GM12878 (cell line): ENCODE data around the gene DUSP11. TPM values are rescaled to one million over a fixed set of nuclear protein-coding genes. Genes with fewer than 3 reads are reported as not detected.

Source experiments
- ATF3 ChIP-seq: IDR thresholded peaks from 2 replicates; pipeline ENCODE4 v1.6.1; 2011; ENCODE audit warnings: low read depth, mild to moderate bottlenecking, low read length, moderate library complexity, borderline replicate concordance; ENCODE audit errors: extremely low read depth
- ATF7 ChIP-seq: fragments of 450-650 bp; IDR thresholded peaks from 2 replicates; pipeline ENCODE4 v1.6.1; 2016; ENCODE audit warnings: low read depth, mild to moderate bottlenecking
- BHLHE40 ChIP-seq, 2 experiments: fragments of 450-650 bp in 1 of 2; IDR thresholded peaks; 2 replicates each; pipeline ENCODE4 v1.6.1; 2011 to 2017; ENCODE audit warnings: low read depth in 2 of 2, borderline replicate concordance in 1 of 2, improper control_type of control experiment in 1 of 2, low read length in 1 of 2, mild to moderate bottlenecking in 1 of 2
- CBFB ChIP-seq: IDR thresholded peaks from 2 replicates; pipeline ENCODE4 v1.6.1; 2016; ENCODE audit warnings: antibody characterized with exemption, low read depth
- CEBPB ChIP-seq, 2 experiments: fragments of 150-350 bp in 1 of 2; IDR thresholded peaks; 2 replicates each; pipeline ENCODE4 v1.6.1; 2012 to 2014; ENCODE audit warnings: low read depth in 2 of 2, low read length in 2 of 2, borderline replicate concordance in 1 of 2, inconsistent platforms in 1 of 2
- CHD1 ChIP-seq: IDR thresholded peaks from 2 replicates; pipeline ENCODE4 v1.6.1; 2012; ENCODE audit warnings: low read depth, low read length, improper control_type of control experiment
- E2F4 ChIP-seq: IDR thresholded peaks from 2 replicates; pipeline ENCODE4 v1.6.1; 2012; ENCODE audit warnings: low read depth, low read length, improper control_type of control experiment
- ELK1 ChIP-seq: IDR thresholded peaks from 2 replicates; pipeline ENCODE4 v1.6.1; 2012; ENCODE audit warnings: low read depth, low read length, improper control_type of control experiment
- HDAC2 ChIP-seq: fragments of 200-600 bp; sonication (generic); IDR thresholded peaks from 2 replicates; pipeline ENCODE4 v1.6.1; 2017
- IKZF2 ChIP-seq, 2 experiments: fragments of 450-650 bp; IDR thresholded peaks; 2 replicates each; pipeline ENCODE4 v1.6.1; 2017; ENCODE audit warnings: mild to moderate bottlenecking in 2 of 2, moderate library complexity in 2 of 2
- IRF4 ChIP-seq: IDR thresholded peaks from 2 replicates; pipeline ENCODE4 v1.6.1; 2011; ENCODE audit warnings: low read depth, low read length
- JUND ChIP-seq: IDR thresholded peaks from 2 replicates; pipeline ENCODE4 v1.6.1; 2012; ENCODE audit warnings: low read depth, mild to moderate bottlenecking, low read length, improper control_type of control experiment, moderate library complexity
- LARP7 ChIP-seq: fragments of 450-650 bp; IDR thresholded peaks from 2 replicates; pipeline ENCODE4 v1.6.1; 2017; ENCODE audit warnings: mild to moderate bottlenecking
- MAX ChIP-seq: IDR thresholded peaks from 2 replicates; pipeline ENCODE4 v1.6.1; 2012; ENCODE audit warnings: low read depth, low read length, improper control_type of control experiment
- MTA2 ChIP-seq: fragments of 450-650 bp; IDR thresholded peaks from 2 replicates; pipeline ENCODE4 v1.6.1; 2016; ENCODE audit warnings: low read depth, mild to moderate bottlenecking, moderate library complexity
- NBN ChIP-seq: fragments of 450-650 bp; IDR thresholded peaks from 2 replicates; pipeline ENCODE4 v1.6.1; 2016
- RB1 ChIP-seq: fragments of 450-650 bp; formaldehyde crosslinking; IDR thresholded peaks from 2 replicates; pipeline ENCODE4 v1.6.1; 2017; ENCODE audit warnings: mild to moderate bottlenecking, borderline replicate concordance
- RELA ChIP-seq: fragments of 450-650 bp; IDR thresholded peaks from 2 replicates; pipeline ENCODE4 v1.8.0; 2014; ENCODE audit warnings: borderline replicate concordance; ENCODE audit not compliant: partially characterized antibody
- SIN3A ChIP-seq: IDR thresholded peaks from 2 replicates; pipeline ENCODE4 v1.6.1; 2012; ENCODE audit warnings: low read depth, low read length, improper control_type of control experiment
- SMARCA5 ChIP-seq: fragments of 450-650 bp; IDR thresholded peaks from 2 replicates; pipeline ENCODE4 v1.6.1; 2017; ENCODE audit warnings: mild to moderate bottlenecking
- TCF7 ChIP-seq: IDR thresholded peaks from 2 replicates; pipeline ENCODE4 v1.6.1; 2014; ENCODE audit warnings: antibody characterized with exemption, borderline replicate concordance
- YBX1 ChIP-seq: fragments of 450-650 bp; IDR thresholded peaks from 2 replicates; pipeline ENCODE4 v1.6.1; 2016; ENCODE audit warnings: antibody characterized with exemption
- ZBTB11 ChIP-seq: fragments of 450-650 bp; formaldehyde crosslinking; IDR thresholded peaks from 2 replicates; pipeline ENCODE4 v1.5.0; 2022; ENCODE audit warnings: mild to moderate bottlenecking, missing genetic modification characterization
- ZNF207 ChIP-seq: fragments of 450-650 bp; IDR thresholded peaks from 2 replicates; pipeline ENCODE4 v1.6.1; 2014; ENCODE audit warnings: antibody characterized with exemption, mild to moderate bottlenecking, borderline replicate concordance
- ZNF384 ChIP-seq: IDR thresholded peaks from 2 replicates; pipeline ENCODE4 v1.6.1; 2012; ENCODE audit warnings: low read depth, mild to moderate bottlenecking, low read length, improper control_type of control experiment, borderline replicate concordance
- polyA plus RNA-seq, 11 experiments: library from polyadenylated mRNA; depleted of rRNA in 4 of 11; unstranded in 6 of 11; stranded (reverse) in 5 of 11; fragments of >200 nt; fragmentation: Nextera tagmentation in 4 of 11; fragmentation: Illumina TruSeq in 1 of 11; extraction: Ambion mirVana in 4 of 11; extraction: Trizol in 1 of 11; gene quantifications; 1 replicate in 1 of 11; 2 replicates in 10 of 11; pipeline versions ENCODE4 v1.2.1 to v1.2.3, GENCODE V29; 2011 to 2016; ENCODE audit warnings: inconsistent platforms in 2 of 11, missing spikeins in 2 of 11, low read depth in 1 of 11
- total RNA-seq, 4 experiments: library from RNA; depleted of rRNA in 3 of 4; stranded (reverse); fragments of >200 nt in 3 of 4; fragmentation: Illumina TruSeq in 1 of 4; extraction: Trizol in 1 of 4; gene quantifications; 2 replicates each; pipeline versions ENCODE4 v1.2.1 to v1.2.3, GENCODE V29; 2013 to 2021

The DUSP11 gene
- total and polyA plus RNA-seq, 10 of the 15 experiments (the other 5 are each of a cell fraction or from before 2014, with no cell fraction given), result 26.4 to 78.4 (median 47.9) TPM

- peak; percentile 72 for TF ChIP-seq ATF7
- no peak for TF ChIP-seq TCF7
- TF ChIP-seq E2F4, result peak; percentile 88
- peak; percentile 96 for TF ChIP-seq SIN3A
- peak; percentile 15 to 49; a peak in 1 of 4 replicates for TF ChIP-seq BHLHE40 (IDR thresholded peaks at IDR 0.05; ENCODE audit: borderline replicate concordance in 1 of 2, low read depth in 2 of 2, low read length in 1 of 2)
- TF ChIP-seq ZBTB11 (CRISPR knock-in tag), result peak; percentile 67
- no peak for TF ChIP-seq YBX1
- peak; percentile 19; the same call in 1 of the 2 replicates for TF ChIP-seq LARP7
- TF ChIP-seq ELK1, result peak; percentile 93
- TF ChIP-seq RB1, result no peak; the same call in none of the 2 replicates
- no peak for TF ChIP-seq JUND
- TF ChIP-seq RELA, result peak; percentile 62
- TF ChIP-seq SMARCA5, result peak; percentile 33; the same call in 1 of the 2 replicates
- peak; percentile 44 for TF ChIP-seq CBFB
- TF ChIP-seq MTA2, result peak; percentile 88
- peak; percentile 22; the same call in 1 of the 2 replicates for TF ChIP-seq NBN
- TF ChIP-seq CEBPB (IDR thresholded peaks at IDR 0.05; ENCODE audit: borderline replicate concordance in 1 of 2, low read depth in 2 of 2, low read length in 2 of 2), result no peak
- no peak for TF ChIP-seq ATF3
- peak; percentile 61; the same call in 1 of the 2 replicates for TF ChIP-seq ZNF207
- no peak for TF ChIP-seq IKZF2 (IDR thresholded peaks at IDR 0.05)
- TF ChIP-seq ZNF384, result no peak
- no peak for TF ChIP-seq MAX
- peak; percentile 73 for TF ChIP-seq IRF4
- TF ChIP-seq CHD1, result no peak
- no peak for TF ChIP-seq HDAC2
These were observed 42.8 kb downstream of the DUSP11 start, which contains the start of gene TPRKB (continued) for GRCh38 chr2:73736855-73737779.
